H9 (cell line): Measurements from ENCODE around the gene OGDH. TPM values are rescaled to one million over a fixed set of nuclear protein-coding genes. Genes with fewer than 3 reads are reported as not detected.

Experiments
- DNase-seq: peaks from one replicate; pipeline ENCODE4 v3.0.0-alpha.2; 2017
- H2AFZ ChIP-seq: one replicate; pipeline ENCODE4 v1.6.1; 2013; ENCODE audit warnings: mild to moderate bottlenecking, low read length, control low read depth, moderate library complexity
- H2AK5ac ChIP-seq: 2 replicates; pipeline ENCODE4 v1.6.1; 2013; ENCODE audit warnings: low read length, control low read depth, mixed read lengths; ENCODE audit not compliant: insufficient read length
- H2BK120ac ChIP-seq: one replicate; pipeline ENCODE4 v1.6.1; 2013; ENCODE audit warnings: low read depth, mild to moderate bottlenecking, low read length, control low read depth, inconsistent platforms; ENCODE audit not compliant: poor library complexity, severe bottlenecking
- H2BK12ac ChIP-seq: 2 replicates; pipeline ENCODE4 v1.6.1; 2013; ENCODE audit warnings: low read length, control low read depth, mixed read lengths, low read depth; ENCODE audit not compliant: insufficient read length
- H2BK15ac ChIP-seq: 2 replicates; pipeline ENCODE4 v1.6.1; 2013; ENCODE audit warnings: low read depth, low read length, control low read depth
- H2BK20ac ChIP-seq: one replicate; pipeline ENCODE4 v1.6.1; 2013; ENCODE audit warnings: low read depth, mild to moderate bottlenecking, low read length, control low read depth, inconsistent platforms; ENCODE audit not compliant: poor library complexity, severe bottlenecking
- H2BK5ac ChIP-seq: 2 replicates; pipeline ENCODE4 v1.6.1; 2013; ENCODE audit warnings: low read length, control low read depth, mixed read lengths; ENCODE audit not compliant: insufficient read length
- H3K14ac ChIP-seq: 2 replicates; pipeline ENCODE4 v1.6.1; 2013; ENCODE audit warnings: low read length, control low read depth; ENCODE audit not compliant: insufficient read depth
- H3K18ac ChIP-seq: 2 replicates; pipeline ENCODE4 v1.6.1; 2013; ENCODE audit warnings: low read depth, mild to moderate bottlenecking, mixed read lengths, low read length, control low read depth; ENCODE audit not compliant: insufficient read length
- H3K23ac ChIP-seq: 2 replicates; pipeline ENCODE4 v1.6.1; 2013; ENCODE audit warnings: low read length, control low read depth, mixed read lengths, low read depth; ENCODE audit not compliant: insufficient read length
- H3K23me2 ChIP-seq: 2 replicates; pipeline ENCODE4 v1.6.1; 2013; ENCODE audit warnings: low read depth, mild to moderate bottlenecking, mixed read lengths, low read length, control low read depth; ENCODE audit not compliant: insufficient read length, poor library complexity, severe bottlenecking
- H3K27ac ChIP-seq: 2 replicates; pipeline ENCODE4 v1.5.1; 2013; ENCODE audit warnings: low read length, control low read depth, mixed read lengths, low read depth; ENCODE audit not compliant: insufficient read length
- H3K27me3 ChIP-seq: 2 replicates; pipeline ENCODE4 v1.6.1; 2013; ENCODE audit warnings: low read length, control low read depth, inconsistent platforms; ENCODE audit not compliant: insufficient read depth
- H3K4ac ChIP-seq: 2 replicates; pipeline ENCODE4 v1.6.1; 2013; ENCODE audit warnings: low read depth, mild to moderate bottlenecking, control low read depth, inconsistent platforms, low read length, moderate library complexity
- H3K4me1 ChIP-seq: 2 replicates; pipeline ENCODE4 v1.6.1; 2013; ENCODE audit warnings: low read length, control low read depth, inconsistent platforms; ENCODE audit not compliant: insufficient read depth
- H3K4me2 ChIP-seq: 2 replicates; pipeline ENCODE4 v1.6.1; 2013; ENCODE audit warnings: low read length, control low read depth, mixed read lengths; ENCODE audit not compliant: insufficient read length, insufficient read depth
- H3K56ac ChIP-seq: 2 replicates; pipeline ENCODE4 v1.6.1; 2013; ENCODE audit warnings: low read depth, mild to moderate bottlenecking, mixed read lengths, low read length, control low read depth; ENCODE audit not compliant: insufficient read length
- H3K79me1 ChIP-seq: 2 replicates; pipeline ENCODE4 v1.6.1; 2013; ENCODE audit warnings: low read depth, mild to moderate bottlenecking, moderate library complexity, low read length, control low read depth, inconsistent platforms; ENCODE audit not compliant: insufficient read depth, poor library complexity, severe bottlenecking
- H3K79me2 ChIP-seq: 2 replicates; pipeline ENCODE4 v1.6.1; 2013; ENCODE audit warnings: low read length, control low read depth, inconsistent platforms; ENCODE audit not compliant: insufficient read depth
- H3K9ac ChIP-seq: 2 replicates; pipeline ENCODE4 v1.6.1; 2013; ENCODE audit warnings: low read length, control low read depth, mixed read lengths; ENCODE audit not compliant: insufficient read length; ENCODE audit errors: extremely low read depth
- H3K9me3 ChIP-seq: one replicate; pipeline ENCODE4 v1.6.1; 2013; ENCODE audit warnings: low read depth, low read length, inconsistent platforms; ENCODE audit not compliant: control insufficient read depth
- H3T11ph ChIP-seq: one replicate; pipeline ENCODE4 v1.6.1; 2013; ENCODE audit warnings: mild to moderate bottlenecking, low read length, control low read depth, inconsistent platforms
- H4K20me1 ChIP-seq: one replicate; pipeline ENCODE4 v1.6.1; 2013; ENCODE audit not compliant: control insufficient read depth, insufficient read length, insufficient read depth
- H4K5ac ChIP-seq: 2 replicates; pipeline ENCODE4 v1.6.1; 2013; ENCODE audit warnings: low read depth, mild to moderate bottlenecking, mixed read lengths, low read length, control low read depth; ENCODE audit not compliant: insufficient read length
- H4K8ac ChIP-seq: replicated peaks from 2 replicates; pipeline ENCODE4 v1.6.1; 2013; ENCODE audit warnings: low read length, control low read depth, mixed read lengths, low read depth; ENCODE audit not compliant: insufficient read length
- H4K91ac ChIP-seq: 2 replicates; pipeline ENCODE4 v1.6.1; 2013; ENCODE audit warnings: low read depth, mild to moderate bottlenecking, moderate library complexity, mixed read lengths, low read length, control low read depth; ENCODE audit not compliant: insufficient read length
- H3K27ac Mint-ChIP-seq, 3 experiments: 2 replicates in 2 of 3; 3 replicates in 1 of 3; pipeline ENCODE4 v1.8.0; 2020 to 2021; ENCODE audit warnings: mixed read lengths in 3 of 3, mild to moderate bottlenecking in 1 of 3, moderate library complexity in 1 of 3
- H3K27me3 Mint-ChIP-seq: 2 replicates; pipeline ENCODE4 v1.8.0; 2021; ENCODE audit warnings: low read depth, mild to moderate bottlenecking, moderate library complexity, mixed read lengths
- H3K36me3 Mint-ChIP-seq, 3 experiments: 2 replicates in 2 of 3; 3 replicates in 1 of 3; pipeline ENCODE4 v1.8.0; 2020 to 2021; ENCODE audit warnings: low read depth in 3 of 3, mixed read lengths in 3 of 3; ENCODE audit not compliant: insufficient read depth in 1 of 3
- H3K4me1 Mint-ChIP-seq, 2 experiments: 2 replicates each; pipeline ENCODE4 v1.8.0; 2020; ENCODE audit warnings: mixed read lengths in 2 of 2
- H3K4me3 Mint-ChIP-seq, 2 experiments: 2 replicates in 1 of 2; 3 replicates in 1 of 2; pipeline ENCODE4 v1.8.0; 2020 to 2021; ENCODE audit warnings: mild to moderate bottlenecking in 2 of 2, mixed read lengths in 2 of 2, moderate library complexity in 1 of 2
- H3K9me3 Mint-ChIP-seq, 2 experiments: 2 replicates in 1 of 2; 3 replicates in 1 of 2; pipeline ENCODE4 v1.8.0; 2020; ENCODE audit warnings: mild to moderate bottlenecking in 2 of 2, mixed read lengths in 2 of 2, moderate library complexity in 1 of 2
- CTCF ChIP-seq: fragments of 200-600 bp; sonication (generic); conservative IDR thresholded peaks from 3 replicates; pipeline ENCODE4 v1.8.0; 2021; ENCODE audit warnings: antibody characterized with exemption, mild to moderate bottlenecking
- WGBS: extraction: QIAGEN DNeasy Blood & Tissue Kit; methylation state at CpG from one replicate; pipeline ENCODE4 v1.1.7; 2013; ENCODE audit warnings: missing lambda C conversion rate, low lambda C conversion rate, mixed read lengths; ENCODE audit not compliant: insufficient read length; ENCODE audit errors: extremely low coverage; 5-methylcytosine and 5-hydroxymethylcytosine counted together
- total RNA-seq: library from RNA; stranded (reverse); gene quantifications from 2 replicates; pipeline ENCODE4 v1.2.1, GENCODE V29; 2021

OGDH gene
- total RNA-seq, 1 experiment from 2014 or later, result 77.3 TPM

GRCh38 chr7:44565795-44566559 lies 40.5 kb upstream of the OGDH start:
- H3K4me3 Mint-ChIP-seq, result no peak overlapping the region
- Histone ChIP-seq H4K20me1 (no peaks in the 10 kb centered on the region), H3K27ac (no peak overlapping the region), H2BK5ac (no peak overlapping the region), H3T11ph (no peak overlapping the region), H3K4ac (no peak overlapping the region), H3K23ac (no peak overlapping the region), H2BK20ac (no peak overlapping the region), H3K4me2 (no peak overlapping the region), H3K27me3 (no peaks in the 10 kb centered on the region), H3K79me2 (no peaks in the 10 kb centered on the region), H2BK12ac (no peak overlapping the region), H3K79me1 (no peaks in the 10 kb centered on the region), H3K56ac (no peak overlapping the region), H3K23me2 (no peaks in the 10 kb centered on the region), H2BK15ac (no peak overlapping the region), H3K4me1 (no peaks in the 10 kb centered on the region), H4K5ac (no peak overlapping the region), H4K91ac (no peak overlapping the region), H3K9me3 (no peaks in the 10 kb centered on the region), H2BK120ac (no peak overlapping the region), H2AK5ac (no peak overlapping the region), H2AFZ (no peak overlapping the region), H3K18ac (no peak overlapping the region), H3K14ac (no peak overlapping the region), H4K8ac (no peak overlapping the region), H3K9ac (no peak overlapping the region)
- H3K36me3 Mint-ChIP-seq, result peaks cover 55 to 75% (median 62%) of the 10 kb centered on the region in 3 experiments
- no peaks in the 10 kb centered on the region for H3K27me3 Mint-ChIP-seq
- H3K27ac Mint-ChIP-seq, result peak overlapping the region in 1 of 3 experiments; percentile 43; a peak in 1 of 7 replicates
- peak; percentile 26; the same call in 2 of the 3 replicates for TF ChIP-seq CTCF
- H3K4me1 Mint-ChIP-seq, result peaks cover 4 to 7% of the 10 kb centered on the region in 2 experiments; a peak in 3 of 4 replicates
- no peak for DNase-seq
- H3K9me3 Mint-ChIP-seq, result no peaks in the 10 kb centered on the region; a peak in 1 of 5 replicates
- WGBS, result no CpG with 5 or more reads among the region's 16 CpGs
